Stimulated activated CD4-positive, alpha-beta T cell treated with anti-CD3 and anti-CD28 coated beads, Interleukin-12 subunit alpha, Interleukin-12 subunit beta, amount 100 ng/mL, for 4 hours (primary cell): ENCODE results near the gene RBP5.

ENCODE experiments used
- DNase-seq: peaks from one replicate; pipeline ENCODE4 v3.0.0-alpha.2; 2020

Gene RBP5

GRCh38 chr12:7144414-7145120 is 15.9 kb upstream of the RBP5 start:
- DNase-seq = no peak

- no peak for DNase-seq
Observed at GRCh38 chr12:7143564-7143963, 14.9 kb upstream of the RBP5 start.

GRCh38 chr12:7142809-7143465 is 14.2 kb upstream of the RBP5 start:
- DNase-seq = no peak

- peak; percentile 50 for DNase-seq
Observed at GRCh38 chr12:7142056-7142644, 13.5 kb upstream of the RBP5 start.

GRCh38 chr12:7141351-7142005 is 12.8 kb upstream of the RBP5 start:
- no peak for DNase-seq

GRCh38 chr12:7139200-7139599 is 10.5 kb upstream of the RBP5 start:
- no peak for DNase-seq

- DNase-seq = no peak
Observed at GRCh38 chr12:7137908-7138307, 9.2 kb upstream of the RBP5 start.

GRCh38 chr12:7136676-7137075 is 8.0 kb upstream of the RBP5 start:
- DNase-seq = no peak

- DNase-seq = no peak
Observed at GRCh38 chr12:7136071-7136470, 7.4 kb upstream of the RBP5 start.

- no peak for DNase-seq
Observed at GRCh38 chr12:7134396-7135166, 5.9 kb upstream of the RBP5 start.

GRCh38 chr12:7131502-7131866 is 2.8 kb upstream of the RBP5 start:
- DNase-seq = no peak

GRCh38 chr12:7130701-7131501 is 2.2 kb upstream of the RBP5 start:
- DNase-seq = peak; percentile 36

- peak; percentile 82 for DNase-seq
Observed at GRCh38 chr12:7129872-7130691, 1.4 kb upstream of the RBP5 start, which contains the start of gene CLSTN3. CLSTN3 (plus strand) TSS chr12:7130371; CDS start chr12:7130649, 278 bp downstream.

GRCh38 chr12:7129287-7129871 is 690 bp upstream of the RBP5 start:
- no peak for DNase-seq

GRCh38 chr12:7127916-7128626 is 618 bp downstream of the RBP5 start:
- no peak for DNase-seq

GRCh38 chr12:7125632-7126227 is 3.0 kb downstream of the RBP5 start:
- no peak for DNase-seq

GRCh38 chr12:7123806-7124522 is 4.7 kb downstream of the RBP5 start:
- no peak for DNase-seq

- DNase-seq = no peak
Observed at GRCh38 chr12:7122811-7123769, 5.6 kb downstream of the RBP5 start.
